Ecto neural progenitor cell (in vitro differentiated cells): ENCODE measurements around the gene UQCRC2.
A peak's percentile ranks its signal among the peaks of the same experiment; 100 is the strongest.
"Not testable (repeated sequence)": the region's sequence is repeated elsewhere in the genome, so short reads cannot be mapped to it uniquely, and the experiment has no call there.

Experiments used
- DNase-seq: peaks from one replicate; pipeline ENCODE4 v3.0.0-alpha.2; 2018; ENCODE audit warnings: low spot score

UQCRC2 gene

DNA sequence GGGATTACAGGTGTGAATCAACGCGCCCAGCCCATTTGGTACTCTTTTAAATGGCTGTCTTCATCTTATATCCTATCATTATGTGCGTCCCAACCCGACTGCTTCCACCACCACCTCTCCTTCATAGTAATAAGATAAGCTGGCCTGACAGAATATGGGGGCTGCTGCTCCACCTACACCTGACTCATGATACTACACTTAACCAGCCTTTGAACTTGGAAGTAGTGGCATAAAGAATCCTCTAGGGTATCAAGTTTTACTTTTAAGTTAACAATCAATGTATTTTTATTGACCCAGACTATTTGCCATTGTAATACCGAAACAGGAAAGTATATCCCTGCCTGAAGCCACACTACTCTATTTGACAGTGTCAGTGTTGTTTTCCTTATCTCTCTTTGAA, 28.9 kb downstream of the UQCRC2 start:
- no peak for DNase-seq

DNA sequence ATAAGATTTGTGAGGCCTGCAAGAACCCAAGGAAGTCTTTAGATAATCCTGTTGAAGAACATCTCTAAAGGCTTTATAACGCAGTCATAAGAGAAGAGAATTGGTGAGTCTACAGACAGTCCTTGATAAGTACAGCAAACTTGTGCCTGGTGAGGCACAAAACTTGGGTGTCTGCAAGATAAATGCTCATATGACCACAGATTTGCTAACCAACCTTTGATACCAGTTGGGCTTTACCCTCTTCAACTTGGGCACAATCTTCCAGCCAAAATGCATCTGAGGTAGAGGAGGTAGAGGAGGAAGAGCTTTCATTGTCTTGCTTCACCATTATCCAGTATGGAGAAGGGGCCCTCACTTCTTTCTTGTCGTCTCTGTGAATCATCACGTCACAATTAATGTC, 30.9 kb downstream of the UQCRC2 start:
- DNase-seq, result no peak

DNA sequence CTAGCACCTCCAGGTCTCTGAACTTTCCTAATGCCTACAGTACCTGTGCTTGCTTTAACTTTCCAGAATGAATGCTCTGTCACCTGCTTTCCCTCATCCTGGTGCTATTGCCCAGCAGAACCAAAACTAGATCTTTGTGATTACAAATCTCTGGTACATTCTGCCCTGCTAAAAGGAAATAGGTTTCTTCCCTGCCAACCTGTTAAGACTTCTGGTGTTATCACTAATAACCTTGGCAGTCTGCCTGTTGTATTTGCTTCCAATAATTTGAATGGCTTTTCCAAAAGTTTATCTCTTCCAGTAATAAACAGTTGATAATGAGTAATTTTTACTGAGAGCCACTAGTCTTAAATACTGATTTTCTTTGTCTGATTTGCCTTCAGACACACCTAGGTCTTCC, 32.4 kb downstream of the UQCRC2 start:
- no peak for DNase-seq

DNA sequence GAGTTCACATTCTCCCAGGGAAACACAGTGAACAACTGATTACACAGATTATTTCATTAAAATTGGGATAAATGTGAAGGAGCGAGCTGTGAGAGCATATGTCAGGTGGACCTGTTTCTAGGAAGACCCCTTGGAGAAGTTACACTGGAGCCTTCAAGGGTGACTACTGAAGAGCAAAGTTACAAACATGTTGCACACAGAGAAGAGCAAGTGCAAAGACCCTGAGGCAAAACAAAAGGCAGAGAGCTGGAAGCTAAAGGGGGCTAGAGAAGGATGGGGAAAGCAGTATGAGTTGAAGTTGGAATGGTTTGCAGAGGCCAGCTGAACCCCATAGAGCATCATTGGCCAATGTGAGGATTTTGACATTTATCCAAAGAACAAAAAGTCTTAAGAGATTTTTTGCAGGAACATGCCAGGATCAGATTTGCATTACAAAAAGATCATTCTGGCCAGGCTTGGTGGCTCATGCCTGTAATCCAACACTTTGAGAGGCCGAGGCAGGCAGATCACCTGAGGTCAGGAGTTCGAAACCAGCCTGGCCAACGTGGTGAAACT, 33.6 kb downstream of the UQCRC2 start:
- no peak for DNase-seq

DNA sequence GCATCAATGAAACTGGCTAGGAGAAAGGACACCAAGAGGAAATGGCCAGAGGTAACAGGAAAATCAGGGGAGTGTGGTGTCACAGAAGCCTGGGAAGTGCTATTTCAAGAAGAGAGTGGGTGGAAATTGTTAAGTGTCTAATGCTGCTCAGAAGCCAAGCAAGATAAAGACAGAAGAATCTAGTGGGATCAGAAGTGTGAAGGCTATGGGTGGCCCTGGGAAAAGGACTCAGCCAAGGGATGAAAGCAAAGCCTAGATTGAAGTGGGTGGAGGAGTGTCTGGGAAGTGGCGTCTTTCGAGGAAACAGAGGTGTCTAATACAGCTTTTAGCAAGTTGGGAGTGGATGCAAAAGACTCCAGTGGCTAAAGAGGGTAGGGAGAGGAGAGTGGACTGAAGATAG, 34.3 kb downstream of the UQCRC2 start:
- no peak for DNase-seq

DNA sequence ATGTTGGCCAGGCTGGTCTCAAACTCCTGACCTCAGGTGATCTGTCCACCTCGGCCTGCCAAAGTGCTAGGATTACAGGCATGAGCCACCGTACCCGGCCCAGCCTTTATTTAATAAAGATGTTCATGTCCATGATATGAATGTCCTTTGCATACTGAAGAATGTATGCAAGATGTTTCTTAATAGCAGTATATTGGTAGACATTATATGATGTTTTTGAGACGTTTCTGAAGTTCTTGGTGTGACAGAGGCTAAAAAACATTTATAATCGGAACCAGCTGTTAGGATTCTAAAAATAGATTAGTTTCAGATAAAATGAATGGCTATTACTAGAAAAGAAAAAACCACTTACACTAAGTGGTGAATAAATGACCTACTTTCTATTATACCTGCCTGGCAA, 36.0 kb downstream of the UQCRC2 start:
- no peak for DNase-seq

DNA sequence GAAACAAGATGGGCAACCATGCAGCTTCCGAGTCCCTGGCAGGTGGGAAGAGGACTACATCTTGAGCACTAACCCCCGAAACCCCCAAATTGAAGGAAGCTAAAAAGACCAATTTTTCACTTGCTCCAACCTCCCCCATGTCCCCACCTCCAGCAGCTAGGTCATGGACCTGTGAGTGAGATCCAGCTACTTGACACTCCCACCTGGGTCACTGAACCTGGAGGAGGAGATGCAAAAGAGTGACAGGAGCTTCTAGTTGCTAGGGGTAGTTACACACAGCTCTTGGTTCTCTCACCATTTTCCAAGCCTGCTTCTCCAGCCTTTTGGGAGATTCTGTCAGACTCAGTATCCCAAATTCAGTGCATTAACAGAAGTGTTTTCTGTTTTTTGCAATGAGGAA, 36.6 kb downstream of the UQCRC2 start:
- no peak for DNase-seq

DNA sequence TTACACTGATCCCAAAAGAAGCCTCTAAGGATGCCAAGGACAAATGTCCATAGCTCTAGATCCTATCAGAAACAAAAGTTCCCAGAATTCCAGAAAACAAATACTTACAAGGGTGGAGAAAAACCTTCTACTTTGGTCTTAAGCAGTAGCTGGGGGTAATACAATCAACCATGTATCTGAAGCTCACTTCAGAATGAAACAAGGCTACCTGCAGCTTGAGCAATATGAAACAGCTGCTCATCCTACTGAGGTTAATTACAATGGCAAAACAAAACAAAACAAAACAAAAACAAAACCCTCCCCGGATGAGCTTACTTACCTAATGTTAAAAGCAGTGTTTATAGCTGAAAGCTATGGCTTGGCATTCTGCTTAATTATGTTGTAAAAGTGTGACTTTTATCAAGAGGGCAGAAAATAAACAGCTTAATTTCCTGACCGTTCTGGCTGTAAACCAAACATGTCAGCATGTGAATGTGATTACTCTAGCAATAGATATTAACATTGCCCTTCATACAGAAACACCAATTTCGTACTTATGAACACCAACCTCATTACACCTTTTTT, 37.3 kb downstream of the UQCRC2 start:
- DNase-seq, result no peak

DNA sequence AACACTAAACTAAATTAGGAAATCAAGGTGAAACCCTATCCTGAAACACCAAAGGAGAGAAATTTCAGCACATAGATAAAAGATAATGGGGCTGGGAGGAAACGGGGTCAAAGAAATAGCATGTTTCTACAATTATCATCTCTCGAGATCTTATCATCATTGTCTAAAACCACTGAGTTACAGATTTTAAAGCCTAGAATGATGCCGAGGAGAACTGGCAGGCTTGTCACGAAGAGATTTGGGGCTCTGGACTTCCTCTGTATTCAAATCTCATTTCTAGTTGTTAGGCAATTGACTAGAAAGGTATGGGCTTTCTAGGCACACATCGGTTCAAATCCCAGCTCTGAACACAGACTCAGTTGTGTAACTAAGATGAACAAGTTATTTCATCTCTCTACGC, 38.5 kb downstream of the UQCRC2 start:
- DNase-seq, result no peak

DNA sequence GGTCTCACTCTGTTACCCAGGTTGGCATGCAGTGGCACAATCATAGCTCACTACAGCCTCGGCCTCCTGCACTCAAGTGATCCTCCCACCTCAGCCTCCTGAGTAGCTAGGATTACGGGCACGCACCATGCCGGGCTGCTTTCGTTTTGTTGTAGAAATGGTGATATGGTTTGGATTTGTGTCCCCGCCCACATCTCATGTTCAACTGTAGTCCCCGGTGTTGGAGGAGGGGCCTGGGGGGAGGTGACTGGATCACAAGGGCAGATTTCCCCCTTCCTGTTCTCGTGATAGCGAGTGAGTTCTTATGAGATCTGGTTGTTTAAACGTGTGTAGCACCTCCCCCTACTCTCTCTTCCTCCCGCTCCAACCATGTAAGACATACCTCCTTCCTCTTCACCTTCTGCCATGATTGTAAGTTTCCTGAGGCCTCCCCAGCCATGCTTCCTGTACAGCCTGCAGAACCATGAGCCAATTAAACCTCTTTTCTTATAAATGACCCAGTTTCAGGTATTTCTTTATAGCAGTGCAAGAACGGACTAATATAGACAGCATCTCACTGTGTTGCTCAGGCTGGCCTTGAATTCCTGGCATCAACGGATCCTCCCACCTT, 41.8 kb downstream of the UQCRC2 start:
- DNase-seq, result no peak

DNA sequence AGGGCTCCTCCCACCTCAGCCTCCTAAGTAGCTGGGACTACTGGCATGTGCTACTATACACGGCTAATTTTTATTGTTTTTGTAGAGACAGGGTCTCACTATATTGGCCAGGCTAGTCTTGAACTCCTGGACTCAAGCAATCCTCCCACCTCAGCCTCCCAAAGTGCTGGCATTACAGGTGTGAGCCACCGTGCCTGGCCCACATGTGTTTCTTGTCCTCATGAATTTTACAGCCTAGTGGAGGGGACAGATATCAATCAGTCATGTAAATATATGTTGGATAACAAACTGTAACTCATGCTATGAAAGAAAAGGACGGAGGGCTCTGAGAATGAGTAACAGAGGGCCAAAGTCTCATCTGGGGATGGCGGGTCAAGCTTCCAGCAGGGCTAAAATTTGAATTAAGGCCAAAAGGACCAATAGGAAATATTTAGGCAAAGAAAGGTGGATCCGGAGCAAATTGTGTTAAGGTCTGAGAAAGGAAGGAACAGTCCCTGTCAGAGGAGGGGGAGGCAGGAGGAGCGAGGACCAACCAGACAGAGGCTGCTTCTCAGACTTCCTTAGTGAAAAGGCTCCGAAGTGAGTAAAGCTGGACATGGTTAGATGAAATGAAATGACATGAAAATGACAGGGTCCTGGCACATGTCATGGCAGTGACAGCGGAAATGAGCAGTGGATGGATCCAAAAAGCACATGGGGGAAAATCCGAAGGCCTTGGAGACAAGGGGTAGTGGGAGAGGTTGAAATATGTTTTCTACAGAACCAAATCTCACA, 43.9 kb downstream of the UQCRC2 start:
- no peak for DNase-seq

DNA sequence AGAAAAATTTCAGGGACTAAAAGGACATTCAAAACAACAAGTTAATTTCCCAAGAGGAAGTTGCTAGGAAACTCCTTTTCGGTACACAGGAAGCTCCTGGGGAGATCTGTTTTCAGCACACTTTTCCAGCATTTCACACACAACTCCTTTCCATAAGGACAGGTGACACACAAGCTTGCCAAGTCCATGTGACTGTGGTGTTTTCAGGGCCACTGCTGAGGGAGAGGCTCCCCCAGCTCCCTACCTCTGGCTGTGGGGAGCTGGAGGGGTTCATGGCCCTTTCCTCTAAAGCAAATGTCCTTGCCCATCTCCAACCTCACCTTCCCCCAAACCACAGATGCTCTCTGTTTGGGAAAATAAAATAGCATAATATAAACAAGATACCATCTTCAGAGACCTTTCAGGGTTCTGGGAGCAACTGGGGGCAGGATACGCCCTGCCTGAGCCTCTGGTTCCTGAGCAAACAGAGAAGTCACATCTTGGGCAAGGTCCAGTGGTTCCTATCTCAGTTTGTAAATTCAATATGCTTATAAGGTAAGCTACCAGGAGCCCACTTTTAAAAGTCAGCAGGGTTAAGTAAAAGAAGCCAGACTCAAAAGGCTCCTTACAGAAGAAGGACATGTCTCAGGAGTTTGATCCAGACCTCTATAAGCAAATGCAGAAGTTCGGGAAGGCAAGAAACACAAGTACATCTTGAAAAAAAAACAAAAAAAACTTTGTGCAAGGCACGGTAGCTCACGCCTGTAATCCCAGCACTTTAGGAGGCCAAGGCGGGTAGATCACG, 44.7 kb downstream of the UQCRC2 start:
- no peak for DNase-seq

DNA sequence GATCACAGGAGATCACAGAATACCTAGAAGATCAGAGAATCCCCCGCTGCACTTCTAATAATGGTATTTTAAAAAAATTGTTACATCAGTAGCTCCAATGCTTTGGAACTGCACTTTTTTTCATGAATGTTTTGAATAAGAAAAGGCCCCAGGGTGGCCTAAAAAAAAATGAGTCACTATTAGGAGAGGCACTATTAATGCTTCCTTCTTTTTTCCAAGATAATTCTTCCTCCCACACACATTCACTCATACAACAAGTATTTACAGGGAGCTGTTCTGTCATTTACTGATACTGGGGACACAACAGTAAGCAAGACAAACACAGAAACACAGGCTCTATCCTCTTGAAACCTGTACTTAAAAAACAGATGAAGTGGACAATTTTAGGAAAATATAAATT, 48.4 kb downstream of the UQCRC2 start:
- DNase-seq, result no peak

DNA sequence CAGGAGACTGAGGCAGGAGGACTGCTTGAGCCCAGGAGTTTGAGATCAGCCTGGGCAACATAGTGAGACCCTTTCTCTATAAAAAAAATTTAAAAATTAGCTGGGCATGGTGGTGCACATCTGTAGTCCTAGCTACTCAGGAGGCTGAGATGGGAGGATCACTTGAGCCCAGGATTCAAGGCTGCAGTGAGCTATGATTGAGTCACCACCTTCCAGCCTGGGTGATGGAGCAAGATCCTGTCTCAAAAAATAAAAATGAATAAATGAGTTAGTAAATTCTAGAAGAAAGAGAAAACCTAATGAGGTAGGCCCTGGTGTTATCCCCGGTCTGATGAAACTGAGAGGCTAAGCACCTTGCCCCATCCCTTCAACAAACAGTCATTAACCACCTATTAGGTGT, 48.9 kb downstream of the UQCRC2 start:
- DNase-seq, result not testable (repeated sequence)

DNA sequence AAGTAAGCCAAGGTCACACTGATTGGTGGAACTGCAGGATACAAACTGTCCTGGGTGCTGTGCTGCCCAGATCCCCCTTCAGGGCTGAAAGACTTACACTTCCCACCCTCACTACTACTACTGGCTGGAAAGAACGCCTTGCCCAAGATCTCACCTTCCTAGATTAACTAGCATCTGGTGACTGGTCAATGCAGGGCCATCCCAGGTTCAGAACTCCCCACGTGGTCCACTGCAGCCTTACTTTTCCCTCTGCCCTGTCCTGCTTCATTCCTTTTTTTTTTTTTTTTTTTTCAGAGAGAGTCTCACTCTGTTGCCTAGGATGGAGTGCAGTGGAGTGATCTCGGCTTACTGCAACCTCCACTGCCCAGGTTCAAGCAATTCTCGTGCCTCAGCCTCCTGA, 50.0 kb downstream of the UQCRC2 start:
- DNase-seq, result no peak

DNA sequence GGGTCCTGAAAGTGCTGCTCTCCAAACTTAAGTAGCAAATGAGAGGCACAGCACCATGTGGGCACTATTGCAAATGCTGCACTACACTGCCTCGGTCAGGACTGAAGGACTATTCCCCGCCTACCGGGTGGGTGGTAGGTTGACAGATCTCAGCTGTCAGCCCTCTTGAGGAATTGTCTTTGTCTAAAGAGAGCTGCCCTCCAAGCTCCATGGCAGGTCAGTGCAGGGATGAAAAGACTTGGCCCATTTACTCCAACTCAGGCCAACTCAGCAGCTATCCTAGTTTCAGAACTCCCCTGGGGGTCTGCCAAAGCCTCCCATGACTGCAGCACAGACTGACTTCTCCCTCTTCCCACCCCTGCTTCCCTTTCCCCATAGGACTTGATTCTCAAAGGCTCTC, 51.2 kb downstream of the UQCRC2 start:
- DNase-seq, result no peak

DNA sequence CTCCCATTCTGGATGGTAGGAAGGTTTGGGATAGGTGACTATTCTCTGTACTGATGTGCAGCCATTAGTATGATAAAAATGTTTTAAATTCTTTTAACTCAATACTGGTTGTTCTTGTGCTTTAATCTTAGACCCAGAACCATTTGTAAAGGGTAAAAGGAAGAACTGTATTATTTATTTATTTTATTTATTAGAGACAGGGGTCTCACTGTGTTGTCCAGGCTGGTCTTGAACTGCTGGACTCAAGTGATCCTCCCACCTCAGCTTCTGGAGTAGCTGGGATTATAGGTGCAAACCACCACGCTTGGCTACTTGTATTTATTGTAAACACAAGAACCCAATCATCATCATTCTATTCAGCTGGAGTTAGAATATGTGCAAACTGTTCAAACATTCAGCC, 52.6 kb downstream of the UQCRC2 start:
- DNase-seq, result no peak

DNA sequence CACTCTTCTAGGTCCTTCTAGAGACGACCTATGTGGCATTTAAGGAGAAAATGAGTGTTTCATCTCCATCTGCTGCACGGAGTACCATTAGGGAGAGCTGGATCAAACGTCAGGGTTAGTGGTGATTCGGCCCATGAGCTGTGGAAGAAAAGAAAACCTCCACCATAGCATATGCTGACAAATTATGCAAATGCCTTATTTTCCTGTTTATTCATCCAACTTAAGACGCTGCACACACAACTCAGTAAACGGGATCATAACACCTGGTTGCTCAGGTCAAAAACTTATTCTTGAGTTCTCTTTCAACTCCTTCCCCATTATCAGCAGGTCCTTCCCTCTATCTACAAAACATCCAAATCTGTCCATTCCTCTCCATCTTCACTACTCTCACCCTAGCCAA, 53.5 kb downstream of the UQCRC2 start:
- DNase-seq, result no peak

DNA sequence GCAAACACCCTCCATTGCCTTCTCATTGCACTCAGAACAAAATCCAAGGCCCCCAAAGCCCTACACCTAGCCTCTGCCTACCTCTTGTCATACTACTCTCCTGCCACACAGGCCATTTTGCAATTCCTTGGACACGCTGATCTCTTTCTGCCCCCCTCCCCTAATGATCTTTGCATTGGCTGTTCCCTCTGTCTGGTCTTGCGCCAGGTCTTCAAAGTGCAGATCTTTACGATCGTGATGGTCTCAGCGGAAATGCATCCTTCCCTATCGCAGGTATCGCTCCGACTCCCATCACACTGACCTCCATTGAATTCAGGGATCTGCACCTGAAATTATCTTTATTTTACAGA, 54.0 kb downstream of the UQCRC2 start:
- no peak for DNase-seq

DNA sequence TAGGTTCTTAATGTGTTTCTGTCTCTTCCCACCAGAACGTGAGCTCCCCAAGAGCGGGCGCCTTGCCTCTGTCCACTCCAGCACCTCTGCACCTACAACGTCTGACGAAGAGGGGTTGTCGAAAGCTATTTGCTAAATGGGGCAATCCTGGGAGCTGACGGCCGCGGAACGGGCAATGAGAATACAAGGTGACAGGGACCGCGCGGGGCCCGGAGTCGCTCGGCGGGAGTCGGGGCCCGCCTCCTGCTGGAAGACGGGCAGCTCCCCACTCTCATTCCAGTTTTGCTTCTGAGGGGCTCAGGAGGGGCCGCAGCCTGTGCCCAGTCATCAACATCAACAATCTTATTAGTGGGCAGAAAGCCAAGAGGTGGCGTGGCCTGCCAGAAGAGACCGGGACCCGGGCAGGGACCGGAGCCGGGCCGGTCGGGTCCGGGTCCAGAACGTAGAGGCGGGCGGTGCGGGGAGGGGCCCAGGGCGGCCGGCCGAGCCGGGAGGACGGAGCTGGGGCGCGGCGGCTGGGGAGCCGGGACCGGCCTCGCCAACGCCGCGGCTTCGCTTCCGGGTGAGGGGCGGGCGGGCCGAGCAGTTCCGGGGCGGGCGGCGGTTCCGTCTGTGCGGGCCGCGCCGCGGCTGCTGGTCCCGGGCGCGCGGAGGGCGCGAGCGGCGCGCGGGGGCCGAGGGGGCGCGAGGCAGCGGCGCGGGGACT, 54.5 kb downstream of the UQCRC2 start, which contains the start of gene MOSMO:
Gene MOSMO (plus strand): TSS at position 603 of the 706 bp plus-strand sequence. CDS start 191 bp downstream, outside the sequence.
- peak; percentile 69 for DNase-seq

DNA sequence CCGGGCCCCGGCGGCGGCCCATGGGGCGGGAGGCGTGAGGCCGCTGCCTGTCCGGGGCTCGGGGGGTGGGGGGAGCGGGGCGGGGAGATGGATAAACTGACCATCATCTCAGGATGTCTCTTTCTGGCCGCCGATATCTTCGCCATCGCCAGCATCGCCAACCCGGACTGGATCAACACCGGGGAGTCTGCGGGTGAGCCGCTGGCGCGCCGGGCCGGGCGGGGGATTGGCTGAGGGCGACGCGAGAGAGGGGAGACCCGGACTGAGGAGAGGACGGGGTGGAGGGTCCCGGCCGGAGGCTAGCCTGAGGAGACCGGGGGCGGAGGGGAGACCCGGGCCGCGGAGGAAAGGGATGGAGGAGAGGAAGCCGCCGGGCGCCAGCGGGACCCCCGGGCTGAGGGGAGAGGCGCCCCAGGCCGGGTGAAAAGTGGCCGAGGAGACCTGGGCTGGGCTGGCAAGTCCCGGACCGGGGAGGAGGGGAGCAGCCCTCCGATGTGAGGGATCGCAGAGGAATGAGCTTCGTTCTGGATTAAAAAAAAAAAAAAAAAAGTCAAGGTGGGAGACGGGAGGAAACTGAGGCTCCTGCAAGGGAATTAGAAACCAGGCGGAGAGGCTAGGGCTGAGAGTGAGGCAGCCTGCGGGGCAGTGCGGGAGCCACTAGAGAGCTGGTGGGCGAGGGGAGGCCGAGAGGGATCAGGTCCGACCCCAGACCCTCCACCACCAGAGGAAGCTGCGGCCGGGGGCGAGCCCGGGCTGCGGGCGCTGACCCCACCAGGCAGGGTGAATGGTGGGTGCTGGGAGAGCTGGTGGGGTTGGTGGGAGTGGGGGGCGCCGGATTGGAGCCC, 55.3 kb downstream of the UQCRC2 start:
- DNase-seq, result peak; percentile 71
